SU-DHL-6 (cell line): ENCODE measurements around the gene HYCC2.

Source experiments
- EZH2phosphoT487 ChIP-seq: fragments of 200-600 bp; sonication (generic), shearing (Covaris generic); conservative IDR thresholded peaks from 2 replicates; pipeline ENCODE4 v1.6.1; 2018; ENCODE audit warnings: mild to moderate bottlenecking, antibody characterized with exemption, low read length, moderate library complexity, mixed read lengths
- TF ChIP-seq, protein P1 (sequence below): fragments of 200-600 bp; sonication (generic); IDR thresholded peaks from one replicate; pipeline ENCODE4 v1.5.1; 2017; ENCODE audit warnings: antibody characterized with exemption, mild to moderate bottlenecking, low read length, moderate library complexity; ENCODE audit not compliant: insufficient read depth, poor library complexity, severe bottlenecking

DNA sequence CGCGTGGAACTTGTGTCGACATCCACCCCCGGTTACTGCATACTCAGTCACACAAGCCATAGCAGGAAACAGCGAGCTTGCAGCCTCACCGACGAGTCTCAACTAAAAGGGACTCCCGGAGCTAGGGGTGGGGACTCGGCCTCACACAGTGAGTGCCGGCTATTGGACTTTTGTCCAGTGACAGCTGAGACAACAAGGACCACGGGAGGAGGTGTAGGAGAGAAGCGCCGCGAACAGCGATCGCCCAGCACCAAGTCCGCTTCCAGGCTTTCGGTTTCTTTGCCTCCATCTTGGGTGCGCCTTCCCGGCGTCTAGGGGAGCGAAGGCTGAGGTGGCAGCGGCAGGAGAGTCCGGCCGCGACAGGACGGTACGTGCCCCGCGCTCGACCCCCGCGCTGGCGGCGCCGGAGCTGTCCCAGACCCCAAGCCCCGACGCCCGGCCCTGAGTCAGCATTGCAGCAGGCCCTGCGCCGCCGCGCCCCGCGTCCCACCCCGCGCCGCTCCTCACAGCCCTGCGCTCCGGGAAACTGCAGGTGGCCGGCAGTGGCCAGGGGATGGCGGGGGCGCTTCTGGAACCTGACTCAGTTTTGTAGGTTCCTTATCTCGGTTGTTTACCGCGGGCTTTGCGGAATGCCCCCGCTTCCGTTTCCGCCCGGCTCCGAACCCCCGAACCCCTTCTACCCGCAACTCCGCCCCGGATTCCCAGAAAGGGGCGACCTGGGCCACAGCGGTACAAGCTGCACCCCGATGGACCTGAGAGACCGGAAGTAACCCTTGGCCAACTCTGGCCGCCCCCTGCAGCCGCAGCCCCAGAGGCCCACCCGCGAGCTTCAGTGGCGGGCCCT is 44.9 kb upstream of the HYCC2 start, which contains the start of gene CFLAR:
- TF ChIP-seq, protein P1, sequence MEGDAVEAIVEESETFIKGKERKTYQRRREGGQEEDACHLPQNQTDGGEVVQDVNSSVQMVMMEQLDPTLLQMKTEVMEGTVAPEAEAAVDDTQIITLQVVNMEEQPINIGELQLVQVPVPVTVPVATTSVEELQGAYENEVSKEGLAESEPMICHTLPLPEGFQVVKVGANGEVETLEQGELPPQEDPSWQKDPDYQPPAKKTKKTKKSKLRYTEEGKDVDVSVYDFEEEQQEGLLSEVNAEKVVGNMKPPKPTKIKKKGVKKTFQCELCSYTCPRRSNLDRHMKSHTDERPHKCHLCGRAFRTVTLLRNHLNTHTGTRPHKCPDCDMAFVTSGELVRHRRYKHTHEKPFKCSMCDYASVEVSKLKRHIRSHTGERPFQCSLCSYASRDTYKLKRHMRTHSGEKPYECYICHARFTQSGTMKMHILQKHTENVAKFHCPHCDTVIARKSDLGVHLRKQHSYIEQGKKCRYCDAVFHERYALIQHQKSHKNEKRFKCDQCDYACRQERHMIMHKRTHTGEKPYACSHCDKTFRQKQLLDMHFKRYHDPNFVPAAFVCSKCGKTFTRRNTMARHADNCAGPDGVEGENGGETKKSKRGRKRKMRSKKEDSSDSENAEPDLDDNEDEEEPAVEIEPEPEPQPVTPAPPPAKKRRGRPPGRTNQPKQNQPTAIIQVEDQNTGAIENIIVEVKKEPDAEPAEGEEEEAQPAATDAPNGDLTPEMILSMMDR = no peak
- no peak for TF ChIP-seq EZH2phosphoT487
